Adipose tissue (tissue), 3 donors: ENCODE results near the gene MTG2. TPM values are rescaled to one million over a fixed set of nuclear protein-coding genes. Genes with fewer than 3 reads are reported as not detected.

Source experiments
- H3K27ac ChIP-seq: one replicate; pipeline ENCODE4 v1.5.1; 2013; ENCODE audit warnings: low read depth, low read length
- WGBS, 3 donors: extraction: QIAGEN DNeasy Blood & Tissue Kit; methylation state at CpG; one replicate each; pipeline ENCODE4 v1.1.7; 2013; 5-methylcytosine and 5-hydroxymethylcytosine counted together
- polyA plus RNA-seq, 3 donors: library from polyadenylated mRNA; stranded (reverse); fragments of 200-250 nt; gene quantifications; one replicate each; pipeline ENCODE4 v1.2.3, GENCODE V29; 2013
- donor health status: healthy with polysubstance abuse.
- donor health status: Bipolar disorder and iron deficiency.
- donor health status: healthy.

The MTG2 gene
- polyA plus RNA-seq, 3 donors: 16.9 to 22.7 (median 17.0) TPM

DNA sequence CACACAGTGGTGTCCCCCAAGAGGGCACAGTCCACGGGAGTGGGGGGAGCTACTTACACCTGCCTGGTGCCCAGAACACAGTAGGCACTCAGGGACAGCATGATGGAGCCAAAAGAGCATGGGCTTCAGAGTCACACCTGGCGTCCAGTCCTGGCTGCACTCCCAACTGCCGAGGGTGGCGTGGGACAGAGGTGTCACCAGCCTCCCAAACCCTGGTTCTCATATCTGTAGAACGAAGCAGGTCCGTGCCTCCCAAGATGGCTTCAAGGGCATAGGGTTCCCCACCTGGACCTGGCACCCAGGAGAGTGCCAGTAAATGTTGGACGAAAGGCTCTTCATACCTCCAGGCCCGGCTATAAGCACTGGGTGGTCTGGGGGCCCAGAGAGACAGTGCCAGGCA is 28.4 kb downstream of the MTG2 start:
- WGBS, 3 donors: 78 to 87% (median 84%) methylated on average over 8 of the region's 8 CpGs
- no peak overlapping the region for H3K27ac ChIP-seq

DNA sequence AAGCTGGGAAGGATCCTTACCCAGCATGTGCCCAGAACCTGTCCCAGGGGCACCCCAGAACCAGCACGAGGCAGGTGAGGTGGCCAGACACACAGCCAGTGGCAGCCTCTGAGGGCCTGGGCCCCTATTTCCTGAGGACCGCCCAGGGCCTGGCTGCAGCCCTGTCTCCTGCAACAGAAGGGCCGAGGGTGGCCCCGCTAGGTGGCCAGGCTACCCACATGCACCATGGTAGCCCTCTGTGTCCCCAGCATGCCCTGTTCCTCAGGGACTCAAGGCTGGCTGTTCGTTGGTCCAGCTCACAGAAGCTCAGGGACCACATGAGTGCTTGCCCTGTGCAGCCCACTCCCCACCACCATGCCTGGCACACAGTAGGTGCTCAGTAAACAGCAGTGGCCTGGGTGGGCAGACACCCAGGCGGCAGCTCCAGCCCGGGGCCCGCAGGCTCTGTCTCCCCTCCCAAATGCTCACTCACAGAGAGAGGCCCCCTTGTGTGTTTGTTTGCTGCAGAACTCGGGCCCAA is 29.0 kb downstream of the MTG2 start:
- no peak overlapping the region for H3K27ac ChIP-seq
- 67 to 83% (median 69%) methylated on average over 9 of the region's 9 CpGs for WGBS, 3 donors

DNA sequence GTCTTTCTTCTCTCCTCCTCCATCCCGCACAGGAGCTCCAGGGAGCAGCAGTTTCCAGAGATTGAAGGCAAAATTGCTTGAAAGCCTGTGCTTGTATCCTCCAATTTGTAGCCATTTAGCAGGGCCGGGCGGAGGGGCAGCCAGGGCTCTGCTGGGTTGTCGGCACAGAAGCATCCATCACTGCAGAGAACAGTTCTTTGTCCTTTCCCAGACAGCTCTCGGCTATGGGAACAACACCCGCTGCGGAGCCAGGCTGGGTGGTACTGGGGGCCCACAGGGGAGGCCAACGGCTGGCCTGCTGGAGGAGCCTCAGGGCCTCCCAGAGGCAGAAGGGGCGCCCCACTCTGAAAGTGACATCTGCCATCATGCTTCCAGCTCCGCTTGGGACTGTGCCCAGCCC is 29.5 kb downstream of the MTG2 start:
- 40 to 43% (median 41%) methylated on average over 10 of the region's 10 CpGs for WGBS, 3 donors
- H3K27ac ChIP-seq: no peak overlapping the region

DNA sequence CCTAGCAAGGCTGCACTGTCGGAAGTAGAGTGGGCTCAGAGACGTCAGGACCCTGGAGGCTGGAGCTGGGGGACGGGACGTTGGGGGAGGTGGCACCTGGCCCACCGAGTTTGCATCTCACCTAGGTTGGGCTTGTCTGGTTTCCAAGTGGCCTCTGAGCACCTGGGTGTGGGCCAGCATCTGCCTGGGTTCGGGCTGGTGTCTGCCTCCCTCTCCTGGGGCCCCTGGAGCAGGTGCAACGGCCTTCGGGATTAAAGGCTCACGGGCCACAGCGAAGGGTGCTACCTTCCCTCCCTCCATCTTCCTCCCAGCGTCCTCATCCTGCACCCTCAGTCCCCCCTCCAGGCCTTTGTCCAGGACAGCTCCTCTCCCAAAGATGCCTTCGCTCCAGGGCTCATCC is 31.2 kb downstream of the MTG2 start:
- WGBS, 3 donors: 35 to 57% (median 56%) methylated on average over 12 of the region's 12 CpGs
- H3K27ac ChIP-seq: no peak overlapping the region

DNA sequence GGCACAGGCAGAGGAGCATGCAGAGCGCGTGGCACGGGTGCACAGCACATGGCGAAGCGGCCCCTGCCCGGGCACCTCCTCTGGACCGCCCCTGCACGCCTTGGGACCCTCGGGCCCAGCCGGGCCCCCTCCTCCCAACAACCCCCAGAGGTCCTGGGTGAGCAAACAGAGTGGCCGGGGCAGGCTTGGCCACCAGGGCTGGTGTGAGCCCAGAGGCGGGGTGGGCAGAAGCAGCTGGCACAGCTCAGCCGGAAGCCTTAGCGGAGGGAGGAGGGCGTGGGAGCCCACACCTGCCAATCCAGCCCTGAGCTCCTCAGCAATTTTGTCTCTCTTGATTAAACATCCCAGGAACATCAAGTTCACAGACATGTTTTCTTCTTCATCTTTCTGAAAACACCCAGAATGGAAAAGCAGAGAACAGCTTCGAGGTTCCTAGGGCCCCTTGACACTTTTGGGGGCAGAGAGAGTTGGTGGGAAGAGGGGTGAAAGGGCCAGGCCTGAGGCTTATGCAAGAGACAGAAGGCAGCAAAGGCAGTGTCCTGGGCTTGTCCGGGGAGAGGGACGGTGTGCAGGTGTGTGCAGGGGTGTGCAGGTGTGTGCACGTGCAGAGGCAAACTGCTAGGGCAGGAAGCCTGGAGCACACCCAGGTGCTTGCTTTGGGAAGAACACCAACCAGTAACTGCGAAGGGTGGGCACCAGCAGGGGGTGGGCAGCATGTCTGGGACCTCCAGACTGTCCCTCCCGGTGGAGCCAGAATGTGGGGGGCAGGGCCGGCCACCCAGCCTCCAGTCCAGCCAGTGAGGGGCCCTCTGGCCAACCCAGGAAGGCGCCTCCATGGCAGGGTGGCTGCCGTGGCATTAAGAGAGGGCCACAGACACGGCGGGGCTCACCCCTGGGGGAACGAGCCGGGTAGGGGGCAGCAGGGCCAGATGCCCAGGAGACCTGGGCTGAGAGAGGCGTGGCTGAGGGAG is 32.5 kb downstream of the MTG2 start:
- no peak overlapping the region for H3K27ac ChIP-seq
- 74 to 82% (median 82%) methylated on average over 28 to 29 of the region's 29 CpGs for WGBS, 3 donors

DNA sequence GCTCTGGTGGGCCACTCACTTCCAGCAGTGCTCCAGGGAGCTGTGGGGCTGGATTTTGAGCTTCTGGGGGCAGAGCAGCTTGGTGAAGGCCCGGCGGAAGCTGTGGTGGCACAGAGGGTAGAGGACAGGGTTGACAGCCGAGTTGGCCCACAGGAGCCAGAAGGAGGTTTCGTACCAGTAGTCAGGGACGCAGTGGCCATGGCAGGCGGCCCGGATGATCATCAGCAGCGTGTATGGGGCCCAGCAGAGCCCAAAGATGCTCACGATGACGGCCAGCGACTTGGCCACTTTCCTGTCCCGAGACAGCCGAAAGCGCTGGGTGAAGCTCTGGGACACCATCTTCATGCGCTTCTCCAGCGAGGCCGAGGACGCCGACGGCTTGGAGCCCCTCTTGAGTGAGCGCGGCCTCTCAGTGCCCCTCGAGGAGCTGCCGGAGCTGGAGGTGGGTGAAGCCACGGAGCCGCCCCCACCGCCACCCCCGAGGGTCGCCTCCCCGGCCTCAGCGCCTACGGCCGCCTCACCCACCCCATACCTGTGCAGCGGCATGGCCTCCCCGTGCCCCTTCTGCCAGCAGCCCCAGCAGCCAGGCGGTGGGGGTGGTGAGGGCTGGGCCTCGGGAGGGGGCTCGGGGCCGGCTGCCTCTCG is 33.3 kb downstream of the MTG2 start:
- no peak overlapping the region for H3K27ac ChIP-seq
- WGBS, 3 donors: 77 to 82% (median 79%) methylated on average over 39 to 40 of the region's 40 CpGs

DNA sequence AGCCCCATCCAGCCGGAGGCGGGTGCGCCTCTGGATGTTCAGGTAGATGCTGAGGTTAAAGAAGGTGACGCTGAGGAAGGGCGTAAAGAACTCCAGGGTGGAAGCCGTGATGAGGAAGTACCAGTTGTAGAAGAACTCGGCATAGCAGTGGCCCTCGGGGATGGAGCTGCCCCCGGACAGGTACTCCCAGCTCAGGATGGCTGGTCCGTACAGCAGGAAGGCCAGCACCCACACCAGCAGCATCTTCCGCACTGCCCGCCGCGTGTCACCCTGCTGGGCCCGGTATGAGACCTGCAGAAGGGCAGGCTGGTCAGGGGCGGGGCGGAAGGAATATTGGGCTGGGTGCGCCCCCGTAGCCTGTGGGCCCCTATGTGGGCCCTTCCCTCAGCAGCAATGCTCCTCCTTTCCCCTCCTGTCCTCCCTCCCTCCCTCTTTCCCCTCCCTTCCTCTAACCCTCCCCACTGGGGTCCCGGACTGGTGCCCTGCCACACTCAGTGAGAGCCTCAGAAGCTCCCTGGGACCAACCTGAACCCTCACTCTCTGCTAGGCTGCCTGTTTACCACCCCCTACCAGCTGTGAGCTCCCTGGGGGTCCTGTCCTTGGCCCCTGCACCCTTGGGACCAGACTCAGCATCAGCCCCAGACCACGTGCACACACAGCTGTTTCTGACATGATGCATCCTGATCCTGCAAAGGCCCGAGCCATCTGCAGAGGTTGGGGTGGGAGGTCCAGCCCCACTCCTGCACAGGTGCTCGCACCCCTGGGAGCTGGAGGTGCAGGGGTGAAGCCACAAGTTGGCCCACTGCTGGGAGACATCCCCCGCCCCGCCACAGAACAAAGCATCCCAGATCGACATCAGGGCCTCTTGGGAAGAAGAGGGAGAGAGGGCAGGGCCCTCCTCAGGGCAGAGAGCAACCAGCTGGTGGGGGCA is 34.1 kb downstream of the MTG2 start:
- 67 to 76% (median 71%) methylated on average over 24 to 26 of the region's 26 CpGs for WGBS, 3 donors
- no peak overlapping the region for H3K27ac ChIP-seq

DNA sequence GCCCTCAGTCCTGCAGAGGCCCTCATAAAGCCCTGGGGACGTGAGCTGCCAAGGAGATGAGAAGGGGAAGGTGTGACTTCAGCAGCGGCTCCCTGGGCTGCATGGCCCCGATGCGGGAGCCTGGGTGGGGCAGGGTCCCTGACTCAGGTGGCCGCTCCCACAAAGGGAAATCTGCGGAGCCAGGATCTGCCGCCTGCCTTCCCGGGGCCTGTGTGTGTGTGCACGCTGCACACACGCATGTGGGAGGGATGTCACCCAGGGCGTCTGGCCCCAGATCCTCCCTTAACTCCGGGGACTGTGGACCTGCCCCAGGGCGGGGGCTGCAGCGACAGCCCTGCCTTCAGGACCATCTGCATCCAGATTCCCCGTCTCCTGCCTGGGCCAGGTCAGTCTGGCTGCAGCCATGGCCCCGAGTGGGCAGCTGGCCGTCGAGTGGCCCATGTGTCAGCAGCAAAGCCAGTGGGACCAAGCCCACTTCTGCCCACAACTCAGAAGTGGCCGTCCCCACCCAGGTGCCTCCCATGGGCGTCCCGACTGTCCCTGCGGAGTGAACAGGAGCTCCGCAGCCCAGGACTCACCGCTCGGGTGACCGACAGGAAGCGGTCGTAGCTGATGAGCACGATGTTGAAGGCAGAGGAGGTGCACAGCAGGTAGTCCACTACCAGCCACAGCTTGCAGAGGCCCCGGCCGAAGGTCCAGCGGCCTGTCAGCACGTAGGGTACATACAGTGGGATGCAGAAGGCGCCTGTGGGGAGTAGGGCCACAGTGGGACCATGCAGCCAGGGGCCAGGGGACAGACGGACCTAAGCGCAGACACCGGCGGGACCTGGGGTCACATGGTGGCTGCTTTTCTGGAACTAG is 35.3 kb downstream of the MTG2 start:
- 53 to 60% (median 57%) methylated on average over 38 of the region's 38 CpGs for WGBS, 3 donors
- no peak overlapping the region for H3K27ac ChIP-seq

DNA sequence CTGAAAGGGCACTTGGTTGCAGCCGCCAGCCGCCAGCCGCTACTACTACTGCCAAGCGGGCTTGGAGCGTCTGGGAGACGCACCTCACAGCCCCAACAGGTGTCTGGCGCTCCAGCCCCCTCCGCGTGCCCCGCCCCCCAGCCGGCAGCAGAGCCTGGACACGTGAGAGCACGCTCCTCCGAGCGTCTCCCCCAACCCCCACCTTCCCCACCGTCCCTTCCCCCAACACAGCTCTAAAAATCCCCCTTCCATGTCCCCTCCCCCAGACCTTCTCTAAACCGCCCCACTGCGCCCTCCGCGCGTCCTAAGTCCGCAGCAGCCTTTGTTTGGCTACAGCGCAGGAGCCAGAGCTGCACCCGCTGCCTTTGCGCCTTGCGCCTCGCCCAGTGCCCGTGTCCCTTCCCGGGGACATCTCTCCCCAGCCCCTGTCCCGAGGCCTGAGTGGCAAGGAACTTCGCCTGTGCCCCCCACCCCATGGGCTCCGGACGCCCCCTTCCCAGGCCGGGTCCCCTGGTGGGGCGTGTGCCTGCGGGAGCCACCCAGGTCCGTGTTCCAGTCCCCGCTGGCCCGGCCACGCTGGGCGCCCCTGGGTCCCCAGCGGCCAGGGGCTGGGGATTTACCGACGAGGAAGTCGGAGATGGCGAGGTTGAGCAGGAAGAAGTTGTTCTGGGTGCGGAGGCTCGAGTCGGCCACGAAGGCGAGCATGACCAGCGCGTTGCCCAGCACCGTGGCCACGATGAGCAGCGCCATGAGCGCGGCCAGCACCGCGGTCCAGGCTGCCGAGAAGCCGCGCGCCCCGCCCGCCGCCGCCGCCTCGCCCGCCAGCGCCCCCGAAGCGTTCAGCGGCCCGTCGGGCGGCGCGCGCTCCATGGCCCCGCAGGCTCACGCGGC is 36.5 kb downstream of the MTG2 start:
- WGBS, 3 donors: 1 to 3% (median 2%) methylated on average over 62 to 84 of the region's 84 CpGs
- H3K27ac ChIP-seq: no peak overlapping the region

DNA sequence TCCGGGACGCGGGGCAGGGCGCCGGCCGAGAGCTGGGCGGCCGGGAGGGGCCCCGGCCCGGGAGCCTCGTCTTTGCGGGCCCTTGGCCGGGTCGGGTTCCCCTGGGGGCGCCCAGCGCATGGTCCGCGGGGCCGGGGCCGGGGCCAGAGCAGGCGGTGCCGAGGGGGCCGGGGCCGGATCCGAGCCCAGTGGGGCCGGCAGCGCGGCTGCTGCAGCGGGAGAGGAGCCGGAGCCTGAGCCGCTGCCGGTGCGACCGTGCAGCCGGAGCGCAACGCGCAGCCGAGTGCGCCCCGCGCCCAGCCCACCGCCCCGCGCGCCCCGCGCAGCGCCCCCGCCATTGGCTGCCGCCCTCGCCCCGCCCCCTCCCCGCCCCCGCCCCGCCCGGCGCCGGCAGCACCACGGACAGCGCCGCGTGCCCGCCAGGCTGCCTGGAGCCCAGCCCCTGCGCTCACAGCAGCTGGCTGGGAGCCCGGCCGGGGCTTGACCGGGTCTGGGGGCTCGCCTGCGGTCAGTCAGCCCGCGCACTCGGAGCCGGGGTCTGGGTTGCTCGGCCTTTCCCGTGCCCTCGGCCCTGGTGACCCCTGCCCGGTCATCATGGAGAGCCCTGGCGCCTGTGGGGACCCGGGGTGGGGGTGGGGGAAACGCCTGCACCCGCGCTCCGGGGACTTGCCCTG is 37.3 kb downstream of the MTG2 start, which contains the start of gene HRH3:
HRH3 (minus strand) TSS at position 287 of the 674 bp plus-strand sequence. CDS start 308 bp downstream, outside the sequence.
- WGBS, 3 donors: 0 to 1% (median 1%) methylated on average over 38 to 83 of the region's 84 CpGs
- H3K27ac ChIP-seq: no peak within 1 kb of the TSS

DNA sequence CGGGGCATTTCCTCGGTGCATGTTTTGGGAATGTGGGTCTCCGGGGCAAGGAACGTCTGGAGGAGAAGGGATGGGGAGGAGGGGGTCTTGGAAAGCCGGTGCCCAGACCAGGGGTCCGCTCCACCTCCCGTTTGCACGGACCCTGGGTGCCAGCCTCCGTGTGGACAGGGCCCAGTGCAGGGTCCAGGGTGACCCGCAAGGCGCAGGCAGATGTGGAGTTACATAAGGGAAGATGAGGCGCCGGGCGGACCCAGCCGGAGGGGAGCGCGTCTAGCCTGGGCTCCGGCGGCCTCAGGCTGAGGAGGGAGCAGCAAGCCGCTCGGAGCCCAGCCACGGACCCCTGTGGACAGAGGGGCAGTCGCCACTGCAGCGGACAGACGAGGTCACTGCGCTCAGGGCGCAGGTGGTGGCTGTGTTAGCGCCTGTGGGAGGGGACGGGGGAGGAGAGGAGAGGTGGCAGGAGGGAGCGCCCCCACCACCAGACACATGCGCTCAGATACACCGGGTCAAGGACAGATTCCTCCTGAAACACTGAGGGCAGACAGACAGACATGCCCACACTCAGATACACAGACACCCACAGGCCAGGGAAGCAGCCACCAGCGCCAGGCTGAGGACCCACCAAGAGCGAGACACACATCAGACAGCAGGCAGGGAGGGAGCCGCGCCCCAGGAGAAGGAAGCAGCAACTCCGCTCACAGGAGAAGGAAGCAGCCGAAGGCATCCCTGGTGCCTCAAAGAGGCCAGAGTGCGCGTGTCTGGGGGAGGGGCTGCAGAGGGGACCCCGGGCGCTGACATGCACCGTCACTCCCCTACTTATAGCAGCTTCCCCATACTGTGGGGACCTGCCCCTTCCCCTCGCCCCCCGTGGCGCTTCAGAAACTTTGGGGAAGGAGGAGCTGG is 38.1 kb downstream of the MTG2 start:
- H3K27ac ChIP-seq: no peak overlapping the region
- WGBS, 3 donors: 3 to 7% (median 3%) methylated on average over 31 to 46 of the region's 46 CpGs

DNA sequence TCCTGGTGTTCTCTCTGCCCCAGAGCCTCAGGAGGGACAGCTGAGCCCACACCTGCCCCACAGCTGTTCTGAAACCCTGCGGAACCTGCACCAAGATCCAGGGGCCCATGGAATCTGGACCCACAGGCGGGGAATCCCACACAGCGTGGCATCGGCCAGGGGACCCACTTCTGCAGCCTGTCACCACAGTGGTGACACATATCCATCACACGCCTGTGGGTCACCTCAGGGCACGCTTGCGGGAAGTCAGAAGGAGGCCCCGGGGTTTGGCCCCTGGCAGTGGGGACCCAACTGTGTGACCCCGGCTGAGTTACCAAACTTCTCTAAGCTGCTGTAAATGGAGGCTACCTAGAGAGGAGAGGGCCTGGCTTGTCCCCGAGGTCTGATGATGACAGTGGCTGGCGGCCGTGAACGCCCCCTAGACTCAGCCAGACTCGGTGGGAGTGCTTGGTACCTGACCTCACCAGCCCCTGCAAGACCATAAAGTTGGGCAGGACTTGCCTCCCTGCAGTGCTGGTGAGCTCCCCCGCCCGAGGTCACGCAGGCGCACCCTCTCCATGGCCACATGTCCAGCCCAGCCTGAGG is 39.5 kb downstream of the MTG2 start:
- H3K27ac ChIP-seq: no peak overlapping the region
- 87 to 88% (median 87%) methylated on average over 18 of the region's 18 CpGs for WGBS, 3 donors

DNA sequence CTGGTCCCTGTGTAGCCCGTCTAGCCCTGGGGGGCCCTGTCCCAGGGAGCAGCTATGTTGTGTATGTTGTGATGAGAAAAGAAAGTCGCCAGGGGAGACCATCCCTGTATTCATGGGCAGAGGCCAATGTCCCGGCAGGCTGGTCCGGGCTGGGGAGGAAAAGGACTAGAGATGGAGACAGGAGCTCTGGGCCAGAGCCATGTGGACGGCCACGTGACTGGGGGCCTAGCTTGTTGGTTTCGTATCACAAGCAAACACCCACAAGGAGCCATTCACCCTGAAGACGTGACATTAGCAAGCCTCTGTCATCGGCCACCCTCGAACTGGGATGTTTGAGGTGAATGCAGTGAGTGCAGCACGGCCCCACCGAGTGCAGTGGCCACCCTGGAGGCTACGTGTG is 40.1 kb downstream of the MTG2 start:
- no peak overlapping the region for H3K27ac ChIP-seq
- 74 to 86% (median 76%) methylated on average over 13 of the region's 13 CpGs for WGBS, 3 donors

DNA sequence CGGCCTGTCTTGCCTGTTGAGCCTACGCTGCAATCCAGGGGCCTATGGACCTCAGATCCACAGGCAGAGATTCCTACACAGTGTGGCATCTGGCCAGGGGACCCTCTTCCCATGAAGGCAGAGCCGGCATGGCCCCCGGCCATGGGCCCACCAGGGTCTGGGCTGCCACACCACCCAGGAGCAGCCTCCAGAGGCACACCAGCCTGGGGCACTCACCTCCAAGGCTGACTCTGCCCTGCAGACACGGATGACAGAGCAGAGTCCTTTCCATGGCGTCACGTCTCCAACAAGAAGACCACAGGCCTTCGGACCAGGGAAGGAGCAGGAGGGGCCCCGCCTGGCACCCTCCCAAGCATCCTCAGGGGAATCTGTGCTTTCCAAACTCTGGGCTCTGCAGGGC is 40.7 kb downstream of the MTG2 start:
- H3K27ac ChIP-seq: no peak overlapping the region
- 82 to 86% (median 84%) methylated on average over 9 of the region's 9 CpGs for WGBS, 3 donors
